HG02943 (cell line): Measurements from ENCODE around the gene XPR1.
"Not testable (repeated sequence)": the region's sequence is repeated elsewhere in the genome, so short reads cannot be mapped to it uniquely, and the experiment has no call there.

Experiments
- ATAC-seq: cut with Tn5 transposase; IDR thresholded peaks from one replicate; pipeline ENCODE4 v1.9.1; 2021; ENCODE audit warnings: mild to moderate bottlenecking, low read depth, moderate library complexity; ENCODE audit not compliant: unreplicated experiment

Gene XPR1

GRCh38 chr1:180831507-180831906 lies 199.7 kb downstream of the XPR1 start:
- ATAC-seq, result not testable (repeated sequence)

- ATAC-seq, result not testable (repeated sequence)
Measured at GRCh38 chr1:180833180-180833579, 201.4 kb downstream of the XPR1 start.

GRCh38 chr1:180836449-180836848 lies 204.6 kb downstream of the XPR1 start:
- no peak for ATAC-seq

- no peak for ATAC-seq
Measured at GRCh38 chr1:180837020-180837419, 205.2 kb downstream of the XPR1 start.

GRCh38 chr1:180838535-180838934 lies 206.7 kb downstream of the XPR1 start:
- ATAC-seq, result no peak

GRCh38 chr1:180839547-180839946 lies 207.7 kb downstream of the XPR1 start:
- ATAC-seq, result no peak

GRCh38 chr1:180841415-180841814 lies 209.6 kb downstream of the XPR1 start:
- no peak for ATAC-seq

GRCh38 chr1:180842052-180842451 lies 210.2 kb downstream of the XPR1 start:
- ATAC-seq, result no peak

GRCh38 chr1:180842491-180843275 lies 210.9 kb downstream of the XPR1 start:
- ATAC-seq, result no peak

GRCh38 chr1:180845352-180845751 lies 213.5 kb downstream of the XPR1 start:
- ATAC-seq, result no peak

GRCh38 chr1:180848191-180848590 lies 216.4 kb downstream of the XPR1 start:
- no peak for ATAC-seq

- ATAC-seq, result peak; percentile 57
Measured at GRCh38 chr1:180849031-180849775, 217.4 kb downstream of the XPR1 start.

GRCh38 chr1:180851995-180852887 lies 220.4 kb downstream of the XPR1 start:
- no peak for ATAC-seq

GRCh38 chr1:180854001-180854400 lies 222.2 kb downstream of the XPR1 start:
- no peak for ATAC-seq

- no peak for ATAC-seq
Measured at GRCh38 chr1:180854456-180854855, 222.6 kb downstream of the XPR1 start.

- ATAC-seq, result not testable (repeated sequence)
Measured at GRCh38 chr1:180857947-180858725, 226.3 kb downstream of the XPR1 start.

GRCh38 chr1:180859306-180859705 lies 227.5 kb downstream of the XPR1 start:
- ATAC-seq, result no peak

- ATAC-seq, result no peak
Measured at GRCh38 chr1:180860535-180860934, 228.7 kb downstream of the XPR1 start.

- no peak for ATAC-seq
Measured at GRCh38 chr1:180862305-180862704, 230.5 kb downstream of the XPR1 start.

GRCh38 chr1:180863158-180863775 lies 231.4 kb downstream of the XPR1 start:
- no peak for ATAC-seq
